KMS-11 (cell line): Measurements from ENCODE around the gene GNG7.
"Not testable (repeated sequence)": the region's sequence is repeated elsewhere in the genome, so short reads cannot be mapped to it uniquely, and the experiment has no call there.

Experiments
- H2AFZ ChIP-seq: fragments of 200-600 bp; sonication (generic); 2 replicates; pipeline ENCODE4 v1.6.1; 2016; ENCODE audit warnings: antibody characterized with exemption, mixed run types, low read depth
- H3K27ac ChIP-seq: fragments of 200-600 bp; sonication (generic); 2 replicates; pipeline ENCODE4 v1.6.1; 2016; ENCODE audit warnings: mild to moderate bottlenecking, mixed run types
- H3K27me3 ChIP-seq: fragments of 200-600 bp; sonication (generic); 2 replicates; pipeline ENCODE4 v1.6.1; 2017; ENCODE audit warnings: mild to moderate bottlenecking, low read depth, mixed run types, moderate library complexity; ENCODE audit not compliant: insufficient read depth
- H3K36me3 ChIP-seq: fragments of 200-600 bp; sonication (generic); 2 replicates; pipeline ENCODE4 v1.6.1; 2017; ENCODE audit warnings: mild to moderate bottlenecking, mixed run types; ENCODE audit not compliant: insufficient read depth
- H3K4me1 ChIP-seq: fragments of 200-600 bp; sonication (generic); 2 replicates; pipeline ENCODE4 v1.6.1; 2016; ENCODE audit warnings: mild to moderate bottlenecking, low read depth, mixed run types; ENCODE audit not compliant: poor library complexity, severe bottlenecking
- H3K4me2 ChIP-seq: fragments of 200-600 bp; sonication (generic); 2 replicates; pipeline ENCODE4 v1.7.0; 2016; ENCODE audit warnings: mild to moderate bottlenecking, mixed run types
- H3K4me3 ChIP-seq: fragments of 200-600 bp; sonication (generic); IDR thresholded peaks from 2 replicates; pipeline ENCODE4 v1.6.1; 2017; ENCODE audit warnings: low read depth, low read length, mixed read lengths; ENCODE audit not compliant: insufficient read depth
- H3K79me2 ChIP-seq: fragments of 200-600 bp; sonication (generic); 2 replicates; pipeline ENCODE4 v1.6.1; 2016; ENCODE audit warnings: low read depth, mixed run types; ENCODE audit not compliant: insufficient read depth
- H3K9ac ChIP-seq: fragments of 200-600 bp; sonication (generic); 2 replicates; pipeline ENCODE4 v1.6.1; 2016; ENCODE audit warnings: mild to moderate bottlenecking, mixed run types
- H4K20me1 ChIP-seq: fragments of 200-600 bp; sonication (generic); 2 replicates; pipeline ENCODE4 v1.6.1; 2016; ENCODE audit warnings: mild to moderate bottlenecking, mixed run types; ENCODE audit not compliant: insufficient read depth
- CTCF ChIP-seq: fragments of 200-600 bp; sonication (generic); conservative IDR thresholded peaks from 2 replicates; pipeline ENCODE4 v1.6.1; 2017; ENCODE audit warnings: low read depth, mild to moderate bottlenecking, antibody characterized with exemption, low read length, moderate library complexity, mixed read lengths

The GNG7 gene

GRCh38 chr19:2685204-2685704 lies 17.2 kb downstream of the GNG7 start:
- H3K9ac ChIP-seq = no peak overlapping the region
- H2AFZ ChIP-seq = no peak overlapping the region
- no peaks in the 10 kb centered on the region for H4K20me1 ChIP-seq
- H3K27ac ChIP-seq = no peak overlapping the region
- H3K4me2 ChIP-seq = no peak overlapping the region
- no peaks in the 10 kb centered on the region for H3K4me1 ChIP-seq
- TF ChIP-seq CTCF = no peak
- no peaks in the 10 kb centered on the region for H3K27me3 ChIP-seq
- no peaks in the 10 kb centered on the region for H3K79me2 ChIP-seq
- H3K36me3 ChIP-seq = no peaks in the 10 kb centered on the region
- H3K4me3 ChIP-seq = no peak overlapping the region

- no peaks in the 10 kb centered on the region for H3K79me2 ChIP-seq
- H3K4me3 ChIP-seq = no peak overlapping the region
- TF ChIP-seq CTCF = no peak
- no peak overlapping the region for H3K9ac ChIP-seq
- H3K27ac ChIP-seq = no peak overlapping the region
- H3K27me3 ChIP-seq = no peaks in the 10 kb centered on the region
- H2AFZ ChIP-seq = no peak overlapping the region
- no peak overlapping the region for H3K4me2 ChIP-seq
- no peaks in the 10 kb centered on the region for H4K20me1 ChIP-seq
- no peaks in the 10 kb centered on the region for H3K4me1 ChIP-seq
- no peaks in the 10 kb centered on the region for H3K36me3 ChIP-seq
Observed at GRCh38 chr19:2683430-2684003, 19.0 kb downstream of the GNG7 start.

GRCh38 chr19:2680808-2681207 lies 21.7 kb downstream of the GNG7 start:
- no peaks in the 10 kb centered on the region for H3K27me3 ChIP-seq
- H3K9ac ChIP-seq = no peak overlapping the region
- no peak overlapping the region for H3K4me2 ChIP-seq
- no peak overlapping the region for H2AFZ ChIP-seq
- H3K79me2 ChIP-seq = no peaks in the 10 kb centered on the region
- no peaks in the 10 kb centered on the region for H3K36me3 ChIP-seq
- H3K4me1 ChIP-seq = no peaks in the 10 kb centered on the region
- no peak overlapping the region for H3K4me3 ChIP-seq
- no peaks in the 10 kb centered on the region for H4K20me1 ChIP-seq
- no peak for TF ChIP-seq CTCF
- H3K27ac ChIP-seq = no peak overlapping the region

GRCh38 chr19:2679439-2679838 lies 23.1 kb downstream of the GNG7 start:
- H3K27ac ChIP-seq = no peak overlapping the region
- no peaks in the 10 kb centered on the region for H3K36me3 ChIP-seq
- no peak overlapping the region for H3K4me2 ChIP-seq
- no peaks in the 10 kb centered on the region for H3K4me1 ChIP-seq
- no peaks in the 10 kb centered on the region for H4K20me1 ChIP-seq
- H3K4me3 ChIP-seq = no peak overlapping the region
- no peak overlapping the region for H3K9ac ChIP-seq
- no peaks in the 10 kb centered on the region for H3K27me3 ChIP-seq
- H3K79me2 ChIP-seq = no peaks in the 10 kb centered on the region
- no peak for TF ChIP-seq CTCF
- no peak overlapping the region for H2AFZ ChIP-seq

- not testable (repeated sequence) for H4K20me1 ChIP-seq, H3K79me2 ChIP-seq, H3K4me2 ChIP-seq, H3K4me1 ChIP-seq, H2AFZ ChIP-seq, H3K27ac ChIP-seq, H3K36me3 ChIP-seq, H3K27me3 ChIP-seq, H3K9ac ChIP-seq, H3K4me3 ChIP-seq
Observed at GRCh38 chr19:2678948-2679347, 23.5 kb downstream of the GNG7 start.
